ENCODE measurements around the gene NAMPT.
"Not testable (repeated sequence)": the region's sequence is repeated elsewhere in the genome, so short reads cannot be mapped to it uniquely, and the experiment has no call there.

NAMPT gene

GRCh38 chr7:106284714-106285050, at the start of gene NAMPT:
Gene NAMPT, minus strand, starts transcription at chr7:106284983. Its CDS starts 99 bp downstream, at chr7:106284884.
- DNase-seq, result no peak

GRCh38 chr7:106332201-106332600, 47.4 kb upstream of the NAMPT start:
- DNase-seq, result no peak

- DNase-seq, result no peak
Measured at GRCh38 chr7:106331441-106332175, 46.8 kb upstream of the NAMPT start.

- DNase-seq, result no peak
Measured at GRCh38 chr7:106329971-106330733, 45.4 kb upstream of the NAMPT start.

- no peak for DNase-seq
Measured at GRCh38 chr7:106329408-106329807, 44.6 kb upstream of the NAMPT start.

GRCh38 chr7:106327538-106328481, 43.0 kb upstream of the NAMPT start:
- no peak for DNase-seq

- no peak for DNase-seq
Measured at GRCh38 chr7:106326594-106327537, 42.1 kb upstream of the NAMPT start.

- DNase-seq, result not testable (repeated sequence)
Measured at GRCh38 chr7:106324509-106324908, 39.7 kb upstream of the NAMPT start.

- DNase-seq, result not testable (repeated sequence)
Measured at GRCh38 chr7:106320254-106320770, 35.5 kb upstream of the NAMPT start.

GRCh38 chr7:106318482-106318881, 33.7 kb upstream of the NAMPT start:
- DNase-seq, result no peak

- DNase-seq, result no peak
Measured at GRCh38 chr7:106317971-106318370, 33.2 kb upstream of the NAMPT start.

- no peak for DNase-seq
Measured at GRCh38 chr7:106316947-106317346, 32.2 kb upstream of the NAMPT start.

- no peak for DNase-seq
Measured at GRCh38 chr7:106314875-106315274, 30.1 kb upstream of the NAMPT start.

- DNase-seq, result no peak
Measured at GRCh38 chr7:106313966-106314365, 29.2 kb upstream of the NAMPT start.

GRCh38 chr7:106313456-106313901, 28.7 kb upstream of the NAMPT start:
- DNase-seq, result no peak

- no peak for DNase-seq
Measured at GRCh38 chr7:106312906-106313305, 28.1 kb upstream of the NAMPT start.

GRCh38 chr7:106312099-106312871, 27.5 kb upstream of the NAMPT start:
- DNase-seq, result no peak

- no peak for DNase-seq
Measured at GRCh38 chr7:106309362-106309761, 24.6 kb upstream of the NAMPT start.

- DNase-seq, result no peak
Measured at GRCh38 chr7:106306256-106306655, 21.5 kb upstream of the NAMPT start.

- DNase-seq, result no peak
Measured at GRCh38 chr7:106305732-106306131, 20.9 kb upstream of the NAMPT start.

GRCh38 chr7:106304568-106304967, 19.8 kb upstream of the NAMPT start:
- no peak for DNase-seq
